Activated CD4-positive, alpha-beta T cell treated with anti-CD3 and anti-CD28 coated beads for 1 hour (primary cell): ENCODE measurements around the gene PHF12.

Experiments used
- DNase-seq: peaks from one replicate; pipeline ENCODE4 v3.0.0-alpha.2; 2020

Gene PHF12

GRCh38 chr17:28975031-28975430 is 23.7 kb upstream of the PHF12 start:
- DNase-seq, result no peak

GRCh38 chr17:28974451-28974850 is 23.1 kb upstream of the PHF12 start:
- DNase-seq, result no peak

GRCh38 chr17:28973425-28973824 is 22.1 kb upstream of the PHF12 start:
- DNase-seq, result no peak

GRCh38 chr17:28972437-28972836 is 21.1 kb upstream of the PHF12 start:
- no peak for DNase-seq

- no peak for DNase-seq
Measured at GRCh38 chr17:28970879-28971278, 19.6 kb upstream of the PHF12 start.

GRCh38 chr17:28969706-28970393 is 18.5 kb upstream of the PHF12 start:
- DNase-seq, result no peak

- no peak for DNase-seq
Measured at GRCh38 chr17:28968914-28969295, 17.6 kb upstream of the PHF12 start.

GRCh38 chr17:28968231-28968913 is 17.1 kb upstream of the PHF12 start:
- no peak for DNase-seq

- DNase-seq, result no peak
Measured at GRCh38 chr17:28967221-28968135, 16.2 kb upstream of the PHF12 start.

GRCh38 chr17:28963841-28964240 is 12.5 kb upstream of the PHF12 start:
- DNase-seq, result no peak

GRCh38 chr17:28963055-28963611 is 11.8 kb upstream of the PHF12 start:
- DNase-seq, result no peak

GRCh38 chr17:28961391-28961790 is 10.1 kb upstream of the PHF12 start:
- no peak for DNase-seq

- DNase-seq, result no peak
Measured at GRCh38 chr17:28960256-28961061, 9.1 kb upstream of the PHF12 start.

GRCh38 chr17:28959471-28959871 is 8.2 kb upstream of the PHF12 start:
- DNase-seq, result no peak

GRCh38 chr17:28958820-28959455 is 7.6 kb upstream of the PHF12 start:
- DNase-seq, result no peak

- DNase-seq, result no peak
Measured at GRCh38 chr17:28957992-28958355, 6.7 kb upstream of the PHF12 start.

- no peak for DNase-seq
Measured at GRCh38 chr17:28957277-28957991, 6.1 kb upstream of the PHF12 start.

- no peak for DNase-seq
Measured at GRCh38 chr17:28956861-28957260, 5.5 kb upstream of the PHF12 start.

- no peak for DNase-seq
Measured at GRCh38 chr17:28956112-28956511, 4.8 kb upstream of the PHF12 start.

- no peak for DNase-seq
Measured at GRCh38 chr17:28955408-28955807, 4.1 kb upstream of the PHF12 start.

- no peak for DNase-seq
Measured at GRCh38 chr17:28954886-28955285, 3.6 kb upstream of the PHF12 start.
